ENCODE data around the gene TNPO2. TPM values are rescaled to one million over a fixed set of nuclear protein-coding genes. Genes with fewer than 3 reads are reported as not detected.
"Not testable (repeated sequence)": the region's sequence is repeated elsewhere in the genome, so short reads cannot be mapped to it uniquely, and the experiment has no call there.

The TNPO2 gene
- total RNA-seq, 2 donors from 2014 or later, result 79.0 to 88.9 TPM

GRCh38 chr19:12698138-12698537 lies 25.6 kb downstream of the TNPO2 start:
- no peak for DNase-seq (ENCODE audit: low spot score)
- no peak overlapping the region for H3K4me3 ChIP-seq

DNA sequence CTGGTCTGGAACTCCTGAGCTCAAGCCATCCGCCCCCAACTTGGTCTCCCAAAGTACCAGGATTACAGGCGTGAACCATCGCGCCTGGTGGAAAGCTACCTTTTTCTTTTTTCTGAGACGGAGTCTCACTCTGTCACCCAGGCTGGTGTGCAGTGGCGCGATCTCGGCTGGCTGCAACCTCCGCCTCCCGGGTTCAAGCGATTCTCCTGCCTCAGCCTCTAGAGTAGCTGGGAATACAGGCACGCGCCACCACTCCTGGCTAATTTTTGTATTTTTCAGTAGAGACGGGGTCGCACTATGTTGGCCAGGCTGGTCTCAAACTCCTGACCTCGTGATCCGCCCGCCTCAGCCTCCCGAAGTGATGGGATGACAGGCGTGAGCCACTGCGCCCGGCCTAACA lies 26.3 kb downstream of the TNPO2 start:
- ATAC-seq (ENCODE audit: insufficient number of reproducible peaks, low FRiP score, low read depth); H3K27ac ChIP-seq: not testable (repeated sequence)

More at GRCh38 chr19:12698138-12698537, 25.6 kb downstream of the TNPO2 start:
- H3K9me3 ChIP-seq, result no peaks in the 10 kb centered on the region
- peaks cover 31% of the 10 kb centered on the region for H3K36me3 ChIP-seq
- H3K27me3 ChIP-seq (replicated peaks; ENCODE audit: insufficient read depth), result no peaks in the 10 kb centered on the region
- H3K4me1 ChIP-seq (ENCODE audit: control insufficient read depth in 1 of 2, low read depth in 2 of 2), result peaks cover 10 to 18% of the 10 kb centered on the region in 2 donors
- TF ChIP-seq, protein P1, sequence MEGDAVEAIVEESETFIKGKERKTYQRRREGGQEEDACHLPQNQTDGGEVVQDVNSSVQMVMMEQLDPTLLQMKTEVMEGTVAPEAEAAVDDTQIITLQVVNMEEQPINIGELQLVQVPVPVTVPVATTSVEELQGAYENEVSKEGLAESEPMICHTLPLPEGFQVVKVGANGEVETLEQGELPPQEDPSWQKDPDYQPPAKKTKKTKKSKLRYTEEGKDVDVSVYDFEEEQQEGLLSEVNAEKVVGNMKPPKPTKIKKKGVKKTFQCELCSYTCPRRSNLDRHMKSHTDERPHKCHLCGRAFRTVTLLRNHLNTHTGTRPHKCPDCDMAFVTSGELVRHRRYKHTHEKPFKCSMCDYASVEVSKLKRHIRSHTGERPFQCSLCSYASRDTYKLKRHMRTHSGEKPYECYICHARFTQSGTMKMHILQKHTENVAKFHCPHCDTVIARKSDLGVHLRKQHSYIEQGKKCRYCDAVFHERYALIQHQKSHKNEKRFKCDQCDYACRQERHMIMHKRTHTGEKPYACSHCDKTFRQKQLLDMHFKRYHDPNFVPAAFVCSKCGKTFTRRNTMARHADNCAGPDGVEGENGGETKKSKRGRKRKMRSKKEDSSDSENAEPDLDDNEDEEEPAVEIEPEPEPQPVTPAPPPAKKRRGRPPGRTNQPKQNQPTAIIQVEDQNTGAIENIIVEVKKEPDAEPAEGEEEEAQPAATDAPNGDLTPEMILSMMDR (IDR thresholded peaks at IDR 0.05), result no peak
- ATAC-seq (ENCODE audit: insufficient number of reproducible peaks, low FRiP score, low read depth), result no peak
- H3K27ac ChIP-seq, result no peak overlapping the region

GRCh38 chr19:12696366-12697335 lies 27.1 kb downstream of the TNPO2 start, which contains the start of gene FBXW9:
FBXW9 (minus strand) TSS chr19:12696631; CDS start chr19:12696581, 50 bp downstream.
- ATAC-seq (ENCODE audit: insufficient number of reproducible peaks, low FRiP score, low read depth) (peak; percentile 69), DNase-seq (ENCODE audit: low spot score) (peak; percentile 95)
- peaks cover 10 to 18% of the 10 kb centered on the region in 2 donors for H3K4me1 ChIP-seq (ENCODE audit: control insufficient read depth in 1 of 2, low read depth in 2 of 2)
- TF ChIP-seq, protein P1 (IDR thresholded peaks at IDR 0.05), result no peak
- peak within 1 kb of the TSS; percentile 96 to 97 for H3K27ac ChIP-seq
- H3K9me3 ChIP-seq, result no peaks in the 10 kb centered on the region
- H3K36me3 ChIP-seq, result peaks cover 16% of the 10 kb centered on the region
- H3K4me3 ChIP-seq, result peak within 1 kb of the TSS; percentile 97
- no peaks in the 10 kb centered on the region for H3K27me3 ChIP-seq (replicated peaks; ENCODE audit: insufficient read depth)

More for the DNA sequence above, 26.3 kb downstream of the TNPO2 start:
- DNase-seq (ENCODE audit: low spot score); H3K9me3 ChIP-seq; H3K27me3 ChIP-seq (replicated peaks; ENCODE audit: insufficient read depth): not testable (repeated sequence)
- peaks cover 10 to 18% of the 10 kb centered on the region in 2 donors for H3K4me1 ChIP-seq (ENCODE audit: control insufficient read depth in 1 of 2, low read depth in 2 of 2)
- peak overlapping the region; percentile 97 for H3K4me3 ChIP-seq
- peaks cover 23% of the 10 kb centered on the region for H3K36me3 ChIP-seq

- TF ChIP-seq, protein P1 (IDR thresholded peaks at IDR 0.05), result no peak
- no peak overlapping the region for H3K27ac ChIP-seq
- no peaks in the 10 kb centered on the region for H3K9me3 ChIP-seq
- peaks cover 9% of the 10 kb centered on the region for H3K36me3 ChIP-seq
- DNase-seq (ENCODE audit: low spot score) (no peak), ATAC-seq (ENCODE audit: insufficient number of reproducible peaks, low FRiP score, low read depth) (no peak)
- H3K4me1 ChIP-seq (ENCODE audit: control insufficient read depth in 1 of 2, low read depth in 2 of 2), result peaks cover 10 to 18% of the 10 kb centered on the region in 2 donors
- H3K27me3 ChIP-seq (replicated peaks; ENCODE audit: insufficient read depth), result no peaks in the 10 kb centered on the region
- H3K4me3 ChIP-seq, result peak overlapping the region; percentile 97
Measured at GRCh38 chr19:12695997-12696365, 27.8 kb downstream of the TNPO2 start.

- DNase-seq (ENCODE audit: low spot score) (no peak), ATAC-seq (ENCODE audit: insufficient number of reproducible peaks, low FRiP score, low read depth) (no peak)
- Histone ChIP-seq H3K27ac (no peak overlapping the region), H3K4me3 (peak overlapping the region; percentile 97), H3K27me3 (replicated peaks; ENCODE audit: insufficient read depth) (no peaks in the 10 kb centered on the region), H3K9me3 (no peaks in the 10 kb centered on the region), H3K4me1 (ENCODE audit: control insufficient read depth in 1 of 2, low read depth in 2 of 2) (peaks cover 10 to 18% of the 10 kb centered on the region in 2 donors), H3K36me3 (peaks cover 5% of the 10 kb centered on the region)
- TF ChIP-seq, protein P1 (IDR thresholded peaks at IDR 0.05), result no peak
Measured at GRCh38 chr19:12695514-12695913, 28.2 kb downstream of the TNPO2 start.
